HK-2 (cell line): ENCODE measurements around the gene DDRGK1.
"Not testable (repeated sequence)": the region's sequence is repeated elsewhere in the genome, so short reads cannot be mapped to it uniquely, and the experiment has no call there.

Source experiments
- DNase-seq: peaks from one replicate; pipeline ENCODE4 v3.0.0-alpha.2; 2018; ENCODE audit not compliant: unreplicated experiment

DDRGK1 gene

DNA sequence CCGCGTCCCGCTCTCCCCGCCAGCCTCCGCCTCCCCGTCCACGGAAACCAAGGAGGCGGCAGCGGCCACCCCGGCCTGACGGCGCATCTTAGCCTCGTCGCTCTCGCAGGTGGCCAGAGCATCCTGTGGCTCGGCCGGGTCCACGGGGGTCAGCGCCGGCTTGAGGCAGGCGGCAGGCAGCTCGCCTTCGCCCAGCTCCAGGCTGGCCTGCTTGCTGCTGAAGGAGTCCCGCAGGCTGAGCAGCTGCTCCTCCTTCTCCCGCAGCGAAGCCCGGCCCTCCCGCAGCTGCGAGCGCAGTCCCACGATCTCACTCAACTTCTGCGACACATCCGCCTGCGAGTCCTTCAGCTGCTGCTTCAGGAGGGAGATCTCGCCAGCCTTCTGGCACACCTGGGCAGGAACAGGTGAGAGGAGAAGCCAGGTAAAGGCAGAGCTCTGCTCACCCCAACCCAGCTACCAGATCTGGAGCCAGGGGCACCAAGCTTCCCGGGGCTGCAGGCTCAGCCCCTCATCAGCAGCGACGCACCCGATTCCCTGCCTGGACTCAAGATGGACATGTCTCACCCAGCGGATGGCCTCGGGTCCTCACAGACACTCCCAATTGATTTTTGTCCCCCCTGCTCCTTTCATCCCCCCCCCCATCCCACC, 39.6 kb downstream of the DDRGK1 start:
- DNase-seq: no peak

DNA sequence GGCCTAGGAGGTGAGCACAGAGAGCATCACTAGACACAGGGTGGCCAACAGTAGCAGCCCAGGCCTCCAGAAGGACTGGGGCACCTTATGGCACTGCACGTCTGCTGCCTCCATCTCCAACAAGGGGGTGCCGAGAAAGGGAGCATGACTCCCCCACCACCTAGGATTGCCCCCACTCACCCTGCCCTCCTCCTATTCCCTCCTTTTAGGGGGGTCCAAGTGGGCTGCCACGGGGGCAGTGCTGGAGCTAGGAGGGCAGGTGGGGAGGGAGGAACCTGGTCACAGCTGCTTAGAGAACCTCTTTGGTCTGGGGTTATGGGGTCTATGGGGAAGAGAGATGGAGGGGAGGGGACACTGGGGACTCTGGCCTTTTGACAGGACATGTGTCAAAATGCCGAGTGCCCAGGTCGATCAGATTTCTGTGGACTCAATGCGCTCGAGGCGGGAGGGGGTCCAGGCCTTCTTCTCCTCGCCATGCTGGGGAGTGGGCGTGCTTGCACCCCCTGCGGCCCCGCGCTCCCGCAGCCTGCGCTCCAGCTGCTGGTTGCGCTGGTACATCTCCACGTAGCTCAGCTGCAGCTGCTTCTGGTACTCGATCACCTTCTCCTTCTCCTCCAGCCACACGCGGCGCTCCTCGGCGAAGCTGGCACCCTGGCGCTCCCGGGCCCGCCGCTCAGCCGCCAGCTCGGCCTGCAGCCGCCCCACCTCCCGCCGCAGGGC, 40.3 kb downstream of the DDRGK1 start:
- DNase-seq: no peak

DNA sequence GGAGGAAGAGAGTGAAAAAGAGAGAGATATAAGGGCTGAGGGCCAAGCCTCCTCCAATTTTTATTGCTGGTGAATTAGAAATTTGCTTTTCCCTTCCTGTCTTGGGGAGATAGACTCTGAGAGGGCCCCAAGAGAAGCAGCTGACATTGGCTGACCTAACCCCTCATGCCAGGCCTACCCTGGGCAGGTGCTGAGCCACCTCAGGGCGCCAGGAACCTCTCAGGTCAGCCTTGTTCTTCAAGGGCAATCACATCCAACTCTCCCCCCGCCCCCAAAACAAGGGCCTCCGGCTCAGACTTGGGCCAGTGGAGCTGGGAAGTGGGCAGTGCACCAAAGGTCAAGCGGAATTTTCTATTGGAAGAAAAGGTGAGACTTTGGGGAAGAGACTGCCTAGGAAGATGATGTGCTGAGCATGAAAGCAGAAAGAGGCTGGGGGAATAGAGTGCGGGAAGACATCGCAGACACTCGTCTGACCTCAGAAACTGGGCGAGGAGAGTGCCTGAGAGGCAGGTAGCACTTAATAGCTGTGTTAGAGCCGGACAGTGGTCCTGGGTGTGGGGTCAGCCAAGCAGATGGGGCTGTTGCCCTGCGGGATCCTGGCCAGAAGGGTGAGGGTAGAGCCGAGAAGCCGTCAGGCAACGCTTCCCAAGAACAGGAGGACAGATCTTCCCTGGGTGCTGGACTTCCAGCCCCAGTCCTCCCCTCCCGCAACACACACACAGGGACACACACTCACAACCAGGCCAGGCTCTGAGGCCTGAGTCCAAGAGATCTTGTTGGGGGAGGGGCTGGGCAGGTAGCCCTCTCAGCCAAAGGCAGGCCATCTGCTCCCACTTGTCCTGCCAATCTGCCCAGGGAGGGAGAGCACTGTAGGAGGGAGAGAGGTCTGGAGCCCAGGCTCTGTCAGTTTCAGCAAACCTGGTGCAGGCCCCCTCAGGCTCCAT, 41.1 kb downstream of the DDRGK1 start:
- DNase-seq: no peak

- peak; percentile 24 for DNase-seq
Observed at GRCh38 chr20:3162080-3162611, 42.3 kb downstream of the DDRGK1 start.

DNA sequence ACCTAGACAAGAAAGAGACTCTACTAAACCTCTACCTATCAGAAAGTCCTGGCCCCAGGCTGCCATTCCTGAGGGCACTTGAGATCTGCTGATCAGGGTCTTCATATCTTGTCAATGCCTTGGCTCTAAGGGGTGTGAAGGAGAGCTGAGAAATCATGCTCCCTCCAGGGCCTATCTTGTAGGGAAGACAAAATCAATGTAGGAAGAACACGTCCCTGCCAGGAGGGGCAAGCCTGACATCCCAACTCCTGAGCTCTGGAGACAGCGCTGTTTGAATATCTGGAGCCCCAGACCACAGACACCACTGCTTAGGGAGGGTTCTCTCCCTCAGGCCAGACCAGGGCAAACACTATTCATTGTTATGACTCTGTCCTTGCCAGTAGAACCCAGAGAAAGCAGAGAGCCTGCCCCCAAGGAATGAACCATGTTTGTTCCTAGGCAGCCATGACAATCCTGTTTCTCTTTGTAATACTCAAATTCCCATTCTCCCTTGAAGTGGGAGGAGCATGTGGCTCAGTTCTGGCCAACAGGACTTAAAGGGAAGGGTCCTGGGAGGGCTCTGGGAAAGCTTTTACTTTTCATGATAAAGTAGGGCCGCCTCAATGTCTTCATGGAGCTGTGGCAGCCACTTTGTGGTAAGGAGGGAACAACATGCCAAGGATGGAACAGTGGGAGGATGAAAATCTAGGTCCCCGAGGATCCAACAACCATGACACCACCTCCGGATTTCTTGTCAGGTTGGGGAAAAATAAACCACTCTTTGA, 43.0 kb downstream of the DDRGK1 start:
- no peak for DNase-seq

DNA sequence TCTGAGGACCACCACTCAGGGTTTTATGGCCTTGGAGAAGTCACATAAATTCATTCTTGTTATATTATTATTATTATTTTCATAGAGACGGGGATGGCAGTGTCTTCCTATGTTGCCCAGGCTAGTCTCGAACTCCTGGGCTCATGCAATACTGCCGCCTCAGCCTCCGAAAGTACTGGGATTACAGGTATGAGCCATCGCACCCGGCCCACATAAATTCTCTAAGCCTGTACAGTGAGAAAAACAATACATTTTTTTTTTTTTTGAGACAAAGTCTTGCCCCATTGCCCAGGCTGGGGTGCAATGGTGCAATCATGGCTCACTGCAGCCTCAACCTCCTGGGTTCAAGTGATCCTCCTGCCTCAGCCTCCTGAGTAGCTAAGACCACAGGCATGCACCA, 44.1 kb downstream of the DDRGK1 start:
- DNase-seq: no peak

DNA sequence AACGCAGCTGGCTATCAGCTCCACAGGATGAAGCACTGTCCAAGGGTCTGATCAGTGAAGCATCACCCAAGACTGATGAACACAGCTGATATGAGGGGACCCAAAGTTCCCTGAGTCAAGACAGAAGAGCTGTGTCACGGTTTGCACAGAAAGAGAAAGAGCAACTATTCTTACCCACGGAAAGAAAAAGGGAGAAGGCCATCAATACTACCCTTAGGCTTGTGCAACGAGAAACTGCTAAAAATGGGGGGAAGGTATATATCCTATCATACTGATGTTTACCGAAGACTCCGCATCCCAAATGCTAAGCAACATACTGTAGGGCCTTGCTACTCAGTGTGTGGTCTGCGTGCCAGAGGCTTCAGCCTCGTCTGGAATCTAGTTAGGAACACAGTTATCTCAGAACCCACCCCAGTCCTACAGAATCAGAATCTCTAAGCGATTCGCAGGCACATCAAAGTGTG, 45.5 kb downstream of the DDRGK1 start:
- DNase-seq: peak; percentile 25

DNA sequence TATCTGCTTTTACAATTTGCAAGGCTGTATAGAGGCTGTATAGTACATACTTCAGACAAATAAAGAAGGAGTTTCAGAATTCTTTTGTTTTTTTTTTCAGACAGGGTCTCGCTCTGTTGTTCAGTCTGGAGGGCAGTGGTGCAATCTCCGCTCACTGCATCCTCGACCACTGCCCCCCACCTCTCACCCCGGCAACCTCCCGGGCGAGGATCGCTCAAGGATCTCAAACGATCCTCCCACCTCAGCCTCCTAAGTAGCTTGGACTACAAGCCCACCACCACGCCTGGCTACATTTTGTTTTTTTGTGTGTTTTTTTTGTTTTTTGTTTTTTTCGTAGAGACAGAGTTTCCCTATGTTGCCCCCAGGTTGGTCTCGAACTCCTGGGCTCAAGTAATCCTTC, 46.7 kb downstream of the DDRGK1 start:
- DNase-seq: no peak

DNA sequence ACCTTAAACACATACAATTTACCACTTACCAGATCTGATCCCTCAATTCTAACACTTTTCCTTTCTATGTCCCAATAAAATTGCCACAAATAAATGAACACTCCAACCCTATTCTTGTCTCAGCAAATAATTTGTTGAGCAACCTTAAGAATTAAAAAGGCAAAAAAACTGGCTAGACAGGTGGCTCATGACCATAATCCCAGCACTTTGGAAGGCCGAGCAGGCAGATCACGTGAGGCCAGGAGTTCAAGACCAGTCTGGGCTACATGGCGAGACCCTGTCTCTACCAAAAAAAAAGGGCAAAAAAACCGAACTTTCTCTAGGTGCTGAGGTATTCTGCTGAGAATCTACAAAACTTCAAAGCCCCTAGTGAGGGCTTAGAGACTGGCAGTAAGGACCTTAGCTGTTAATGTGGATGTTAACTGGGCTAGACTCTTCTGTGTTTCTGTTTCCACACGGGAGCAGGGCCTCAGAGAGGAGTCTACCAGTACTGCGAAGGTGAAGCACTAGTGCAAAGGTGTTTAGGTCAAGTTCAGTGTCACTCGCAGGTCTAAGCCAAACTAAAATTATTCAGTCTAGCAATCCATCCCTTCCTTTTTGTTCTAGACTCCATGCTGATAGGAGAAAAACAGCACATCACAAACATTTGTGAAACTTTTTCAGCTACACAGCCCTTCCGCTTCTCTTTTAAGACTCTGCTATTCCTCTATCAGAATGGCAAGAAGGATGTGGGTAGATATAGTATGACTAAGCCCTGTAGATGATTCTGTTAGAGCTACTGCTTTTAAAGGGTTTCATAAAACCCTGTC, 47.5 kb downstream of the DDRGK1 start:
- no peak for DNase-seq

DNA sequence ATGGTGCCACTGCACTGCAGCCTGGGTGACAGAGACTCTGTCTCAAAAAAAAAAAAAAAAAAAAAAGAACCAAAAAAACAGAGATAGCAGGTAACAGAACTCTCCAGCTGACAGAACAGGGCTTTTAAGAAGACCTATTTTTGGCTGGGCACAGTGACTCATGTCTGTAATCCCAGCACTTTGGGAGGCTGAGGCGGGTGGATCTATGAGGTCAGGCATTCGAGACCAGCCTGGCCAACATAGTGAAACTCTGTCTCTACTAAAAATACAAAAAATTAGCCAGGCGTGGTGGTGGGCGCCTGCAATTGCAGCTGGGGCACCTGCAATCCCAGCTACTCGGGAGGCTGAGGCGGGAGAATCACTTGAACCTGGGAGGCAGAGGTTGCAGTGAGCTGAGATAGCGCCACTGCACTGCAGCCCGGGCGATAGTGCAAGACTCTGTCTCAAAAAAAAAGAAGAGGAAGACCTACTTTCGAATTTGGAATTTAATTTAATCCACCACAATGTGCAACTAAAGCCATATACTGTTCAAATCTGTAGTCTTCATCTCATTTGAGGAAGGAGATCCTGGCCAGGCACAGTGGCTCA, 52.3 kb downstream of the DDRGK1 start:
- not testable (repeated sequence) for DNase-seq

GRCh38 chr20:3150908-3151307, 53.6 kb downstream of the DDRGK1 start:
- no peak for DNase-seq

GRCh38 chr20:3146732-3147341, 57.6 kb downstream of the DDRGK1 start:
- no peak for DNase-seq

GRCh38 chr20:3141757-3142156, 62.7 kb downstream of the DDRGK1 start:
- DNase-seq: no peak
